H1 (cell line): ENCODE data around the gene LSG1.

Experiments used
- CEBPB ChIP-seq: IDR thresholded peaks from 2 replicates; pipeline ENCODE4 v1.6.1; 2012; ENCODE audit warnings: low read depth, low read length
- CTCF ChIP-seq, 3 experiments: IDR thresholded peaks; 1 replicate in 2 of 3; 2 replicates in 1 of 3; pipeline versions ENCODE4 v1.5.1 to v1.6.1; 2011; ENCODE audit warnings: low read length in 3 of 3, mild to moderate bottlenecking in 3 of 3, inconsistent platforms in 2 of 3, low read depth in 1 of 3, moderate library complexity in 1 of 3; ENCODE audit not compliant: insufficient read depth in 1 of 3; ENCODE audit errors: control extremely low read depth in 1 of 3
- PHF8 ChIP-seq: fragments of 200-600 bp; sonication (generic); conservative IDR thresholded peaks from 2 replicates; pipeline ENCODE4 v1.7.1; 2012; ENCODE audit warnings: low read depth, mild to moderate bottlenecking, inconsistent platforms, low read length, moderate library complexity
- RBBP5 ChIP-seq: IDR thresholded peaks from 2 replicates; pipeline ENCODE4 v1.7.1; 2012; ENCODE audit warnings: low read depth, mild to moderate bottlenecking, inconsistent platforms, low read length, moderate library complexity, borderline replicate concordance

- TF ChIP-seq CTCF (IDR thresholded peaks at IDR 0.05; ENCODE audit: control extremely low read depth in 1 of 3, insufficient read depth in 1 of 3, low read depth in 1 of 3, low read length in 3 of 3) (no peak), RBBP5 (no peak), CEBPB (no peak), PHF8 (no peak)
Measured at GRCh38 chr3:194631696-194632095, 40.3 kb downstream of the LSG1 start.
